Ammon's horn (tissue), 1 donor: ENCODE measurements around the gene BMPR1B.
"Not testable (repeated sequence)": the region's sequence is repeated elsewhere in the genome, so short reads cannot be mapped to it uniquely, and the experiment has no call there.

Experiments used
- DNase-seq: peaks from one replicate; pipeline ENCODE4 v3.0.0-alpha.2; 2016; ENCODE audit warnings: low spot score

Gene BMPR1B

GRCh38 chr4:94763005-94763404 lies 5.2 kb downstream of the BMPR1B start:
- DNase-seq = no peak

- no peak for DNase-seq
Measured at GRCh38 chr4:94763500-94763899, 5.7 kb downstream of the BMPR1B start.

- DNase-seq = no peak
Measured at GRCh38 chr4:94764069-94764468, 6.3 kb downstream of the BMPR1B start.

- DNase-seq = no peak
Measured at GRCh38 chr4:94765174-94765573, 7.4 kb downstream of the BMPR1B start.

GRCh38 chr4:94765648-94766047 lies 7.9 kb downstream of the BMPR1B start:
- no peak for DNase-seq

- no peak for DNase-seq
Measured at GRCh38 chr4:94766856-94767255, 9.1 kb downstream of the BMPR1B start.

GRCh38 chr4:94767446-94767845 lies 9.7 kb downstream of the BMPR1B start:
- DNase-seq = no peak

- no peak for DNase-seq
Measured at GRCh38 chr4:94782707-94783106, 25.0 kb downstream of the BMPR1B start.

GRCh38 chr4:94791701-94792100 lies 33.9 kb downstream of the BMPR1B start:
- no peak for DNase-seq

- no peak for DNase-seq
Measured at GRCh38 chr4:94798808-94799207, 41.1 kb downstream of the BMPR1B start.

- no peak for DNase-seq
Measured at GRCh38 chr4:94801016-94801415, 43.3 kb downstream of the BMPR1B start.

- DNase-seq = peak; percentile 69
Measured at GRCh38 chr4:94802091-94802490, 44.3 kb downstream of the BMPR1B start.

- DNase-seq = no peak
Measured at GRCh38 chr4:94803181-94803580, 45.4 kb downstream of the BMPR1B start.

- no peak for DNase-seq
Measured at GRCh38 chr4:94804650-94805049, 46.9 kb downstream of the BMPR1B start.

- no peak for DNase-seq
Measured at GRCh38 chr4:94806376-94806775, 48.6 kb downstream of the BMPR1B start.

- no peak for DNase-seq
Measured at GRCh38 chr4:94811643-94812042, 53.9 kb downstream of the BMPR1B start.

GRCh38 chr4:94813221-94813620 lies 55.5 kb downstream of the BMPR1B start:
- DNase-seq = no peak

GRCh38 chr4:94814237-94814636 lies 56.5 kb downstream of the BMPR1B start:
- no peak for DNase-seq

GRCh38 chr4:94819371-94820168 lies 61.8 kb downstream of the BMPR1B start:
- no peak for DNase-seq

- DNase-seq = no peak
Measured at GRCh38 chr4:94826206-94826605, 68.5 kb downstream of the BMPR1B start.

GRCh38 chr4:94827481-94828110 lies 69.8 kb downstream of the BMPR1B start:
- DNase-seq = no peak

GRCh38 chr4:94828882-94829281 lies 71.1 kb downstream of the BMPR1B start:
- no peak for DNase-seq

GRCh38 chr4:94831607-94832006 lies 73.9 kb downstream of the BMPR1B start:
- DNase-seq = no peak

GRCh38 chr4:94832329-94832728 lies 74.6 kb downstream of the BMPR1B start:
- DNase-seq = not testable (repeated sequence)
